ENCODE measurements around the gene SHC2.

Gene SHC2

DNA sequence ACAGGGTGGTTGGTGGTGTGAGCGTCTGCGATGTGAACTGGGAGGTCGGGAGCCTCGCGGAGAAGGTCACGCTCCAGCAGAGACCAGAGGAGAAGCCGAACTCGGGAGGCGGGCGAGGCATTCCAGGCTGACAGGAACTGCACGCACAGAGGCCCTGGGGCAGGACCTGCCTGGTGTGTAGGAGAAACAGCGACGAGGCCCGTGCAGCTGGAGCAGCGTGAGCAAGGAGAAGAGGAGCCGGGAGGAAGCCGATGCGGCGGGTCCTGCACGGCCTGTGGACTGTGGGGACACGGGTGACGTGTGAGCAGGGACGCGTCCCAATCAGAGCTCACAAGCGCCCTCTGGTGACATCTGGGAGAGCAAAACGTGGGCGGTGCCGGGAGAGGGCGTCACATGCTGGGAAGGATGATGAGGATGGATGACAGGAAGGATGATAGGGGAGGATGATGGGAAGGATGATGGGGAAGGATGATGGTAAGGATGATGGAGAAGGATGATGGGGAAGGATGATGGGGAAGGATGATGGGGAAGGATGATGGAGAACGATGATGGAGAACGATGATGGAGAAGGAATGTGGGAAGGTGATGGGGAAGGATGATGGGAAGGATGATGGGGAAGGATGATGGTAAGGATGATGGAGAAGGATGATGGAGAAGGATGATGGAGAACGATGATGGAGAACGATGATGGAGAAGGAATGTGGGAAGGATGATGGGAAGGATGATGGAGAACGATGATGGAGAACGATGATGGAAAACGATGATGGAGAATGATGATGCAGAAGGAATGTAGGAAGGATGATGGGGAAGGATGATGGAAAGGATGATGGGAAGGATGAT is 19.4 kb upstream of the SHC2 start:
- H4K20me1 ChIP-seq (ENCODE audit: control insufficient read depth, insufficient read depth, low read depth, low read length) = no peaks in the 10 kb centered on the region
- TF ChIP-seq, protein P1, sequence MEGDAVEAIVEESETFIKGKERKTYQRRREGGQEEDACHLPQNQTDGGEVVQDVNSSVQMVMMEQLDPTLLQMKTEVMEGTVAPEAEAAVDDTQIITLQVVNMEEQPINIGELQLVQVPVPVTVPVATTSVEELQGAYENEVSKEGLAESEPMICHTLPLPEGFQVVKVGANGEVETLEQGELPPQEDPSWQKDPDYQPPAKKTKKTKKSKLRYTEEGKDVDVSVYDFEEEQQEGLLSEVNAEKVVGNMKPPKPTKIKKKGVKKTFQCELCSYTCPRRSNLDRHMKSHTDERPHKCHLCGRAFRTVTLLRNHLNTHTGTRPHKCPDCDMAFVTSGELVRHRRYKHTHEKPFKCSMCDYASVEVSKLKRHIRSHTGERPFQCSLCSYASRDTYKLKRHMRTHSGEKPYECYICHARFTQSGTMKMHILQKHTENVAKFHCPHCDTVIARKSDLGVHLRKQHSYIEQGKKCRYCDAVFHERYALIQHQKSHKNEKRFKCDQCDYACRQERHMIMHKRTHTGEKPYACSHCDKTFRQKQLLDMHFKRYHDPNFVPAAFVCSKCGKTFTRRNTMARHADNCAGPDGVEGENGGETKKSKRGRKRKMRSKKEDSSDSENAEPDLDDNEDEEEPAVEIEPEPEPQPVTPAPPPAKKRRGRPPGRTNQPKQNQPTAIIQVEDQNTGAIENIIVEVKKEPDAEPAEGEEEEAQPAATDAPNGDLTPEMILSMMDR (IDR thresholded peaks at IDR 0.05; ENCODE audit: low read depth, low read length, poor library complexity, severe bottlenecking) = no peak
- no peak for TF ChIP-seq EZH2phosphoT487 (IDR thresholded peaks at IDR 0.05; ENCODE audit: borderline replicate concordance, low read length)
- no peak overlapping the region for H3K4me3 ChIP-seq (ENCODE audit: low read length)
- H3F3A ChIP-seq (ENCODE audit: control insufficient read depth, insufficient read depth) = peaks cover 21% of the 10 kb centered on the region
- no peaks in the 10 kb centered on the region for H3K9me2 ChIP-seq (replicated peaks; ENCODE audit: control insufficient read depth, low read length)
- H3K79me2 ChIP-seq (ENCODE audit: control insufficient read depth, low read length) = no peaks in the 10 kb centered on the region
- H3K4me1 ChIP-seq (ENCODE audit: control insufficient read depth, low read length) = no peaks in the 10 kb centered on the region
- no peak overlapping the region for H3K27ac ChIP-seq (ENCODE audit: low read depth, low read length)
- no peaks in the 10 kb centered on the region for H3K36me3 ChIP-seq (ENCODE audit: control insufficient read depth, low read length)
- H3K9me3 ChIP-seq (ENCODE audit: control insufficient read depth, insufficient read depth, low read length) = peaks cover 30% of the 10 kb centered on the region
- H3K27me3 ChIP-seq (ENCODE audit: control insufficient read depth, low read length) = no peaks in the 10 kb centered on the region
- no peak overlapping the region for H3K4me2 ChIP-seq (ENCODE audit: low read length)

DNA sequence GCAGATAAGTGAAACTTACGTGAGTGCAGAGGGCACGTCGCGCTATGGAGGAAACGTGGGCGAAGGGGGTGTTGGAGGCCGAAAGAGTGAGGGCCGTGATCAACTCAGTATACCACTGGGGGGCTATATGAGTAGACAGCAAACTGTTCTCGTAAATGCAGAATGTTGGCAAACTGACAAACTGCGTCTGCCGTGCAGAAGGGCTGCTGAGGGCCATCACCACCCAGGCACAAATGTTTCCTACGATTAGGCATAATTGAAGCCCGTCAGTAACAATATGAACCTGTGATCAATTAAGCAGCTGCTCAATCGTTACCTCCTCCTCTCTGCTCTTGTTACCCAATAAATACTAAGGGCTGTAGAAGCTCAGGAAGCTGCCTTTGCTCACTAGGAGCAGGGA is 18.1 kb upstream of the SHC2 start:
- Histone ChIP-seq H3K79me2 (ENCODE audit: control insufficient read depth, low read length) (no peaks in the 10 kb centered on the region), H4K20me1 (ENCODE audit: control insufficient read depth, insufficient read depth, low read depth, low read length) (no peaks in the 10 kb centered on the region), H3K4me3 (ENCODE audit: low read length) (no peak overlapping the region), H3F3A (ENCODE audit: control insufficient read depth, insufficient read depth) (peaks cover 21% of the 10 kb centered on the region), H3K36me3 (ENCODE audit: control insufficient read depth, low read length) (no peaks in the 10 kb centered on the region), H3K27me3 (ENCODE audit: control insufficient read depth, low read length) (no peaks in the 10 kb centered on the region), H3K4me2 (ENCODE audit: low read length) (no peak overlapping the region), H3K9me2 (replicated peaks; ENCODE audit: control insufficient read depth, low read length) (no peaks in the 10 kb centered on the region), H3K27ac (ENCODE audit: low read depth, low read length) (no peak overlapping the region), H3K9me3 (ENCODE audit: control insufficient read depth, insufficient read depth, low read length) (peaks cover 30% of the 10 kb centered on the region), H3K4me1 (ENCODE audit: control insufficient read depth, low read length) (no peaks in the 10 kb centered on the region)
- TF ChIP-seq, protein P1 (IDR thresholded peaks at IDR 0.05; ENCODE audit: low read depth, low read length, poor library complexity, severe bottlenecking) = no peak
- no peak for TF ChIP-seq EZH2phosphoT487 (IDR thresholded peaks at IDR 0.05; ENCODE audit: borderline replicate concordance, low read length)

DNA sequence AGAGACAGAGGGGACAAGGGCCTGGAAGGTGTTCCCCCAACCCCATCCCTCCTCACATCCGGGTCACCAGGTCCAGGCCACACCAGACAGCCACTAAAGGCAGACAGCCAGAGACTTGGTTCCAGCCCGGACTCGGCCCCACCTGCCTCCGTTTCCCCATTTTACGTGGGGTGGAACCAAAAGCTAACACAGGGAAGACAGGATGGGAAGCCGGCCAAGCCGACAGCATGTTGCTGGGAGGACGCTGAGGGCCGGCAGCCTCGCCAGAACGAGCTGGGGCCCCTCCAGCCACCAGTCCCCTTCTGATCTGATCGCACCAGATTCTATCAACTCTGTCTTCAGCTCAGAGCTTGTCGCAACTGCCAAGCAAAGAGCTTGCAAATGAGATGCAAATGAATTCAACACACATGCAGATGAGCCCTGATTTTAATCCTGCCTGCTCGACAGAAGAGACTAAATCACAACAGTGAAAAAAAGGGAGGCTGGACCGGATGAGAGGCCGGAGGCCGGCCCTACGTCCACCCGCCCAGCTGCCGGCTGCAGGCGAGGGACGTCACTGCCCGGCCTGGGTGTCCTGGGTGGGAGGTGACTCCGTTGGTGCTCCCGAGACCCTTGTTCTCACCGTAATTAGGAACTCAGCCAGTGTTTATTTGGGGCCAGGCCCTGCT is 17.5 kb upstream of the SHC2 start:
- TF ChIP-seq, protein P1 (IDR thresholded peaks at IDR 0.05; ENCODE audit: low read depth, low read length, poor library complexity, severe bottlenecking) = no peak
- TF ChIP-seq EZH2phosphoT487 (IDR thresholded peaks at IDR 0.05; ENCODE audit: borderline replicate concordance, low read length) = no peak
- no peaks in the 10 kb centered on the region for H3K27me3 ChIP-seq (ENCODE audit: control insufficient read depth, low read length)
- no peak overlapping the region for H3K4me3 ChIP-seq (ENCODE audit: low read length)
- H3K4me1 ChIP-seq (ENCODE audit: control insufficient read depth, low read length) = no peaks in the 10 kb centered on the region
- H3K27ac ChIP-seq (ENCODE audit: low read depth, low read length) = no peak overlapping the region
- H3F3A ChIP-seq (ENCODE audit: control insufficient read depth, insufficient read depth) = peaks cover 21% of the 10 kb centered on the region
- H3K9me2 ChIP-seq (replicated peaks; ENCODE audit: control insufficient read depth, low read length) = no peaks in the 10 kb centered on the region
- no peaks in the 10 kb centered on the region for H3K79me2 ChIP-seq (ENCODE audit: control insufficient read depth, low read length)
- no peak overlapping the region for H3K4me2 ChIP-seq (ENCODE audit: low read length)
- no peaks in the 10 kb centered on the region for H3K36me3 ChIP-seq (ENCODE audit: control insufficient read depth, low read length)
- H3K9me3 ChIP-seq (ENCODE audit: control insufficient read depth, insufficient read depth, low read length) = peaks cover 27% of the 10 kb centered on the region
- no peaks in the 10 kb centered on the region for H4K20me1 ChIP-seq (ENCODE audit: control insufficient read depth, insufficient read depth, low read depth, low read length)
